Mucosa of descending colon (tissue), 3 donors: Measurements from ENCODE around the gene MRM1. TPM values are rescaled to one million over a fixed set of nuclear protein-coding genes. Genes with fewer than 3 reads are reported as not detected.
"Not testable (repeated sequence)": the region's sequence is repeated elsewhere in the genome, so short reads cannot be mapped to it uniquely, and the experiment has no call there.

Source experiments
- ATAC-seq: fragments of 200-7000 bp; cut with Tn5 transposase; one replicate; pipeline ENCODE4 v1.9.1; 2020; ENCODE audit warnings: mild to moderate bottlenecking, moderate library complexity
- DNase-seq, 3 donors: peaks; one replicate each; pipeline ENCODE4 v3.0.0-alpha.2; 2020
- H3K36me3 ChIP-seq: fragments of 200-600 bp; one replicate; pipeline ENCODE4 v1.8.0; 2021; ENCODE audit warnings: low read depth, mild to moderate bottlenecking
- H3K4me1 ChIP-seq: fragments of 200-600 bp; one replicate; pipeline ENCODE4 v1.8.0; 2021; ENCODE audit warnings: low read depth, mild to moderate bottlenecking
- H3K4me3 ChIP-seq: fragments of 200-600 bp; one replicate; pipeline ENCODE4 v1.8.0; 2021; ENCODE audit warnings: mild to moderate bottlenecking
- H3K9me3 ChIP-seq: fragments of 200-600 bp; one replicate; pipeline ENCODE4 v1.8.0; 2021; ENCODE audit warnings: mild to moderate bottlenecking
- CTCF ChIP-seq: fragments of 200-600 bp; IDR thresholded peaks from one replicate; pipeline ENCODE4 v1.8.0; 2022; ENCODE audit warnings: antibody characterized with exemption, mild to moderate bottlenecking
- intact Hi-C, 2 donors: fragments of 100-400 bp; cut with DNase I in 1 of 2; cut with micrococcal nuclease in 1 of 2; formaldehyde crosslinking; loops; one replicate each; pipeline versions ENCODE4 v1.11.0 to v1.11.1; 2022; cut with DNase I, micrococcal nuclease
- total RNA-seq, 3 donors: library from RNA; stranded (reverse); fragmentation: NEBNext Ultra II Directional in 2 of 3; extraction: Animal tissue kit (Norgen Biotek cat#: 25700) in 2 of 3; gene quantifications; one replicate each; pipeline versions ENCODE4 v1.2.1 to v1.2.4, GENCODE V29; 2021 to 2023
- donor health status: DM: no; HTN: no; CAD: no; lungs with moderate emphysema.
- donor health status: DM: no; HTN: no; CAD: no.
- donor health status: DM: no; HTN: yes; CAD: no.

The MRM1 gene
- total RNA-seq, 3 donors from 2014 or later = 8.2 to 12.8 (median 8.3) TPM

- no peak for TF ChIP-seq CTCF
- peak; percentile 43 to 59 (median 57) for DNase-seq
- Histone ChIP-seq H3K9me3 (no peaks in the 10 kb centered on the region), H3K36me3 (no peaks in the 10 kb centered on the region), H3K4me3 (peak overlapping the region; percentile 47), H3K4me1 (peaks cover 31% of the 10 kb centered on the region)
- ATAC-seq = peak; percentile 32
- intact Hi-C loops = no loop called here
Observed at GRCh38 chr17:36602030-36602748, 806 bp downstream of the MRM1 start.

GRCh38 chr17:36602924-36603384 lies 1.6 kb downstream of the MRM1 start:
- peak; percentile 24 for ATAC-seq
- no peaks in the 10 kb centered on the region for H3K36me3 ChIP-seq
- no peak overlapping the region for H3K4me3 ChIP-seq
- H3K4me1 ChIP-seq = peaks cover 25% of the 10 kb centered on the region
- intact Hi-C loops = no loop called here
- DNase-seq = peak in 2 of 3 donors; percentile 38 to 75
- peak; percentile 78 for TF ChIP-seq CTCF
- no peaks in the 10 kb centered on the region for H3K9me3 ChIP-seq

GRCh38 chr17:36605028-36605427 lies 3.6 kb downstream of the MRM1 start:
- intact Hi-C loops, DNase-seq, H3K36me3 ChIP-seq, H3K9me3 ChIP-seq, ATAC-seq, H3K4me3 ChIP-seq: not testable (repeated sequence)
- peaks cover 22% of the 10 kb centered on the region for H3K4me1 ChIP-seq

- intact Hi-C loops = no loop called here
- Histone ChIP-seq H3K4me3 (no peak overlapping the region), H3K4me1 (peaks cover 9% of the 10 kb centered on the region), H3K36me3 (no peaks in the 10 kb centered on the region), H3K9me3 (no peaks in the 10 kb centered on the region)
- ATAC-seq (peak; percentile 6), DNase-seq (peak in 1 of 3 donors; percentile 14)
- TF ChIP-seq CTCF = no peak
Observed at GRCh38 chr17:36608280-36608679, 6.9 kb downstream of the MRM1 start.

- H3K36me3 ChIP-seq = no peaks in the 10 kb centered on the region
- TF ChIP-seq CTCF = no peak
- peak; percentile 56 to 63 (median 62) for DNase-seq
- intact Hi-C loops = no loop called here
- H3K4me1 ChIP-seq = peaks cover 9% of the 10 kb centered on the region
- H3K9me3 ChIP-seq = no peaks in the 10 kb centered on the region
- ATAC-seq = peak; percentile 87
- no peak overlapping the region for H3K4me3 ChIP-seq
Observed at GRCh38 chr17:36608794-36609497, 7.6 kb downstream of the MRM1 start.

- intact Hi-C loops = no loop called here
- Histone ChIP-seq H3K36me3 (no peaks in the 10 kb centered on the region), H3K4me1 (peaks cover 9% of the 10 kb centered on the region), H3K9me3 (no peaks in the 10 kb centered on the region), H3K4me3 (no peak overlapping the region)
- ATAC-seq (no peak), DNase-seq (peak in 1 of 3 donors; percentile 14)
- no peak for TF ChIP-seq CTCF
Observed at GRCh38 chr17:36609498-36609862, 8.1 kb downstream of the MRM1 start.
